CD14-positive monocyte (primary cell): Measurements from ENCODE around the gene ADGRE3. TPM values are rescaled to one million over a fixed set of nuclear protein-coding genes. Genes with fewer than 3 reads are reported as not detected.
A peak's percentile ranks its signal among the peaks of the same experiment; 100 is the strongest.

Experiments
- DNase-seq, 3 donors: peaks; one replicate each; pipeline ENCODE4 v3.0.0-alpha.2; 2011 to 2022
- H2AFZ ChIP-seq: 2 replicates; pipeline ENCODE4 v1.6.0; 2012; ENCODE audit warnings: mild to moderate bottlenecking, low read depth, low read length, inconsistent platforms; ENCODE audit not compliant: insufficient read depth, poor library complexity, severe bottlenecking
- H3K27ac ChIP-seq, 2 donors: 1 replicate in 1 of 2; 2 replicates in 1 of 2; pipeline ENCODE4 v1.5.1; 2012 to 2013; ENCODE audit warnings: low read length in 2 of 2, control low read depth in 1 of 2, inconsistent platforms in 1 of 2, low read depth in 1 of 2, mild to moderate bottlenecking in 1 of 2
- H3K27me3 ChIP-seq, 2 donors: one replicate each; pipeline versions ENCODE4 v1.6.0 to v1.6.1; 2011 to 2013; ENCODE audit warnings: low read length in 2 of 2; ENCODE audit not compliant: control insufficient read depth in 2 of 2, insufficient read depth in 2 of 2
- H3K36me3 ChIP-seq, 2 donors: replicated peaks in 1 of 2; 1 replicate in 1 of 2; 2 replicates in 1 of 2; pipeline versions ENCODE4 v1.5.1 to v1.6.1; 2012 to 2013; ENCODE audit warnings: low read length in 2 of 2, control low read depth in 1 of 2, inconsistent platforms in 1 of 2, mild to moderate bottlenecking in 1 of 2; ENCODE audit not compliant: insufficient read depth in 2 of 2, control insufficient read depth in 1 of 2
- H3K4me1 ChIP-seq, 2 donors: 1 replicate in 1 of 2; 2 replicates in 1 of 2; pipeline versions ENCODE4 v1.5.1 to v1.6.1; 2012 to 2013; ENCODE audit warnings: low read length in 2 of 2, control low read depth in 1 of 2, inconsistent platforms in 1 of 2, mild to moderate bottlenecking in 1 of 2, moderate library complexity in 1 of 2; ENCODE audit not compliant: insufficient read depth in 2 of 2, control insufficient read depth in 1 of 2
- H3K4me2 ChIP-seq: replicated peaks from 2 replicates; pipeline ENCODE3; 2012; ENCODE audit warnings: low read length, moderate library complexity, mild to moderate bottlenecking; ENCODE audit not compliant: poor library complexity, severe bottlenecking; ENCODE audit errors: extremely low read depth
- H3K4me3 ChIP-seq, 3 experiments: fragments of 200-600 bp in 1 of 3; sonication (generic) in 1 of 3; replicated peaks in 1 of 3; 1 replicate in 2 of 3; 2 replicates in 1 of 3; pipeline ENCODE4 v1.5.1; 2011 to 2013; ENCODE audit warnings: low read length in 3 of 3, mild to moderate bottlenecking in 3 of 3, control low read depth in 2 of 3, low read depth in 2 of 3, inconsistent platforms in 1 of 3, moderate library complexity in 1 of 3
- H3K79me2 ChIP-seq: 2 replicates; pipeline ENCODE4 v1.6.0; 2012; ENCODE audit warnings: mild to moderate bottlenecking, control low read depth, inconsistent platforms, low read length, moderate library complexity; ENCODE audit not compliant: insufficient read depth
- H3K9ac ChIP-seq: 2 replicates; pipeline ENCODE4 v1.6.0; 2017; ENCODE audit warnings: low read length, mild to moderate bottlenecking; ENCODE audit not compliant: insufficient read depth, poor library complexity, severe bottlenecking
- H3K9me3 ChIP-seq, 2 donors: replicated peaks in 1 of 2; 1 replicate in 1 of 2; 2 replicates in 1 of 2; pipeline versions ENCODE4 v1.5.1 to v1.6.1; 2012 to 2013; ENCODE audit warnings: low read length in 2 of 2, control low read depth in 1 of 2; ENCODE audit not compliant: control insufficient read depth in 1 of 2, insufficient read depth in 1 of 2
- H4K20me1 ChIP-seq: 2 replicates; pipeline ENCODE4 v1.6.0; 2012; ENCODE audit warnings: mild to moderate bottlenecking, low read length, control low read depth, moderate library complexity; ENCODE audit not compliant: insufficient read depth
- H3K27ac Mint-ChIP-seq, 7 donors: one replicate each; pipeline ENCODE4 v1.8.0; 2020; ENCODE audit warnings: mild to moderate bottlenecking in 7 of 7, mixed read lengths in 7 of 7, moderate library complexity in 6 of 7, inconsistent platforms in 2 of 7
- H3K27me3 Mint-ChIP-seq, 3 donors: one replicate each; pipeline ENCODE4 v1.8.0; 2021 to 2022; ENCODE audit warnings: low read depth in 3 of 3, mild to moderate bottlenecking in 3 of 3, mixed read lengths in 3 of 3, moderate library complexity in 3 of 3, inconsistent platforms in 1 of 3
- H3K36me3 Mint-ChIP-seq, 2 donors: one replicate each; pipeline ENCODE4 v1.8.0; 2020; ENCODE audit warnings: mixed read lengths in 2 of 2, inconsistent platforms in 1 of 2, mild to moderate bottlenecking in 1 of 2
- H3K4me1 Mint-ChIP-seq: one replicate; pipeline ENCODE4 v1.8.0; 2020; ENCODE audit warnings: mild to moderate bottlenecking, mixed read lengths
- H3K4me3 Mint-ChIP-seq, 2 donors: one replicate each; pipeline ENCODE4 v1.8.0; 2020; ENCODE audit warnings: mild to moderate bottlenecking in 2 of 2, mixed read lengths in 2 of 2, moderate library complexity in 1 of 2
- H3K9me3 Mint-ChIP-seq, 7 donors: one replicate each; pipeline ENCODE4 v1.8.0; 2020 to 2022; ENCODE audit warnings: mixed read lengths in 7 of 7, mild to moderate bottlenecking in 6 of 7, moderate library complexity in 6 of 7, inconsistent platforms in 2 of 7
- WGBS: methylation state at CpG from one replicate; pipeline ENCODE4 v1.1.5; 2013; ENCODE audit warnings: missing lambda C conversion rate; ENCODE audit not compliant: insufficient coverage; 5-methylcytosine and 5-hydroxymethylcytosine counted together
- intact Hi-C, 2 donors: fragments of 100-400 bp; cut with micrococcal nuclease; formaldehyde crosslinking; loops; one replicate each; pipeline versions ENCODE4 v1.15.0 to v1.15.1; 2023
- polyA plus RNA-seq, 3 donors: library from polyadenylated mRNA; depleted of rRNA in 1 of 3; unstranded in 2 of 3; stranded (reverse) in 1 of 3; fragments of 300-500 nt in 2 of 3; fragments of >200 nt in 1 of 3; fragmentation: Illumina TruSeq in 2 of 3; gene quantifications; 1 replicate in 2 of 3; 2 replicates in 1 of 3; pipeline ENCODE4 v1.2.3, GENCODE V29; 2012 to 2021
- TF ChIP-seq, protein P1 (sequence below): fragments of 200-600 bp; IDR thresholded peaks from one replicate; pipeline ENCODE4 v1.8.0; 2022; ENCODE audit warnings: antibody characterized with exemption, mild to moderate bottlenecking

The ADGRE3 gene
- polyA plus RNA-seq, 3 donors, result 27.3 to 92.0 (median 28.3) TPM

DNA sequence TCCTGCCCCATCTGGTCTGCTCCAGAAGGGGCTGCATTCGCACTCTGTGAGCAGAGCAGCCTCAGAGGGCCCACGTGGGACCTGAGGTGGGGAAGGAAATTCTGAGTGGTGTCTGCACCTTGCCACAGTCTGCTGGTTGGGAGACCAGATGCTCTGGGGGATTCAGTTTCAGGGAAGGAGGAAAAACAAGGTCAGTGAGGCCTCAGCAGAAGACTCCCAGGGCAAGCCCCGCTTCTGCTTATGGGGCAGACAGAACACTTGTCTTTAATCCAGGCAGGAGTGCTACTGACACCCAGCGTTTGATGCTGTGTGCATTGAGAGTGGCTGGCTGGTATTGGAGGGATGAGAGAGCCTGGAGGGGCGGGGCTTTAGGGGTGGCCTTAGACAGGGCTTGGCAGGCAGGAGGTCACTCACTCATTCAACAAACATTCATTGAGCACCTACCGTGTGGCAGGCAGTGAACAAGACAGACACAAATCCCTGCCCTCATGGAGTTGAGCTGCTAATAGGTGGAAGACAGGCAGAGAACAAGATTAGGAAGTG is 96.7 kb downstream of the ADGRE3 start:
- Histone ChIP-seq H3K36me3 (no peaks in the 10 kb centered on the region), H4K20me1 (no peaks in the 10 kb centered on the region), H3K4me3 (no peak overlapping the region), H3K27me3 (no peaks in the 10 kb centered on the region), H3K4me2 (no peak overlapping the region), H2AFZ (no peak overlapping the region), H3K9me3 (no peaks in the 10 kb centered on the region), H3K9ac (no peak overlapping the region), H3K79me2 (no peaks in the 10 kb centered on the region), H3K4me1 (peaks cover 16 to 18% of the 10 kb centered on the region in 2 donors), H3K27ac (no peak overlapping the region)
- peak overlapping the region in 1 of 7 donors; percentile 7 for H3K27ac Mint-ChIP-seq
- no peaks in the 10 kb centered on the region for H3K36me3 Mint-ChIP-seq
- 67% methylated on average over 2 of the region's 6 CpGs for WGBS
- no peak overlapping the region for H3K4me3 Mint-ChIP-seq
- no peak for DNase-seq
- peaks cover 0 to 2% (median 1%) of the 10 kb centered on the region in 3 donors for H3K27me3 Mint-ChIP-seq
- H3K9me3 Mint-ChIP-seq, result no peaks in the 10 kb centered on the region
- peaks cover 23% of the 10 kb centered on the region for H3K4me1 Mint-ChIP-seq
- TF ChIP-seq, protein P1, sequence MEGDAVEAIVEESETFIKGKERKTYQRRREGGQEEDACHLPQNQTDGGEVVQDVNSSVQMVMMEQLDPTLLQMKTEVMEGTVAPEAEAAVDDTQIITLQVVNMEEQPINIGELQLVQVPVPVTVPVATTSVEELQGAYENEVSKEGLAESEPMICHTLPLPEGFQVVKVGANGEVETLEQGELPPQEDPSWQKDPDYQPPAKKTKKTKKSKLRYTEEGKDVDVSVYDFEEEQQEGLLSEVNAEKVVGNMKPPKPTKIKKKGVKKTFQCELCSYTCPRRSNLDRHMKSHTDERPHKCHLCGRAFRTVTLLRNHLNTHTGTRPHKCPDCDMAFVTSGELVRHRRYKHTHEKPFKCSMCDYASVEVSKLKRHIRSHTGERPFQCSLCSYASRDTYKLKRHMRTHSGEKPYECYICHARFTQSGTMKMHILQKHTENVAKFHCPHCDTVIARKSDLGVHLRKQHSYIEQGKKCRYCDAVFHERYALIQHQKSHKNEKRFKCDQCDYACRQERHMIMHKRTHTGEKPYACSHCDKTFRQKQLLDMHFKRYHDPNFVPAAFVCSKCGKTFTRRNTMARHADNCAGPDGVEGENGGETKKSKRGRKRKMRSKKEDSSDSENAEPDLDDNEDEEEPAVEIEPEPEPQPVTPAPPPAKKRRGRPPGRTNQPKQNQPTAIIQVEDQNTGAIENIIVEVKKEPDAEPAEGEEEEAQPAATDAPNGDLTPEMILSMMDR, result no peak
- intact Hi-C loops, result loop anchor here (5.0 to 10.0 kb wide), 3 partner anchors 39 to 197 kb away; partner anchors contain the start of gene ADGRE2 (in 1 of the 2)

DNA sequence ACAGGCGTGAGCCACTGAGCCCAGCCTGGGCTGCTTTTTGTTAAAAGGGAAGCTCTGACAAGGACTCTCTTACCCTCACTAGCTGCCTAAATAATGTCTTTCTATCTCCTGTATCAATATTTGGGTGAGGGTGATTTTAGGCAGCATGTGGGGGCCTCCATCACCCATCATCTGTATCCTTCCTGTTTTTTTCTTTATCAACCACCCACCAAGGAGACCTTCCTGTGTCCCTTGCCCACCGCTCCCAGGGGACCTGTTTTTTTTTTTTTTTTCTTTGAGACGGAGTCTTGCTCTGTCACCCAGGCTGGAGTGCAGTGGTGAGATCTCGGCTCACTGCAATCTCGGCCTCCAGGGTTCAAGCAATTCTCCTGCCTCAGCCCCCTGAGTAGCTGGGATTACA is 97.4 kb downstream of the ADGRE3 start:
- Histone ChIP-seq H3K4me1 (peaks cover 13 to 14% of the 10 kb centered on the region in 2 donors), H3K27me3 (no peaks in the 10 kb centered on the region), H3K9ac (no peak overlapping the region), H3K4me2 (no peak overlapping the region), H3K79me2 (no peaks in the 10 kb centered on the region), H3K27ac (no peak overlapping the region), H3K9me3 (no peaks in the 10 kb centered on the region), H3K36me3 (no peaks in the 10 kb centered on the region), H3K4me3 (no peak overlapping the region), H4K20me1 (no peaks in the 10 kb centered on the region), H2AFZ (no peak overlapping the region)
- no peaks in the 10 kb centered on the region for H3K36me3 Mint-ChIP-seq
- DNase-seq, result no peak
- intact Hi-C loops, result loop anchor here (5.0 to 10.0 kb wide), 3 partner anchors 40 to 198 kb away; partner anchors contain the start of gene ADGRE2 (in 1 of the 2)
- TF ChIP-seq, protein P1, result no peak
- H3K4me1 Mint-ChIP-seq, result peaks cover 19% of the 10 kb centered on the region
- H3K4me3 Mint-ChIP-seq, result no peak overlapping the region
- H3K27me3 Mint-ChIP-seq, result peaks cover 0 to 2% (median 1%) of the 10 kb centered on the region in 3 donors
- no peaks in the 10 kb centered on the region for H3K9me3 Mint-ChIP-seq
- WGBS, result 63% methylated on average over 3 of the region's 5 CpGs
- no peak overlapping the region for H3K27ac Mint-ChIP-seq
